HG03521 (cell line): ENCODE data around the gene TPRX2.
"Not testable (repeated sequence)": the region's sequence is repeated elsewhere in the genome, so short reads cannot be mapped to it uniquely, and the experiment has no call there.

Source experiments
- ATAC-seq: cut with Tn5 transposase; IDR thresholded peaks from one replicate; pipeline ENCODE4 v1.9.1; 2021; ENCODE audit warnings: mild to moderate bottlenecking, moderate library complexity; ENCODE audit not compliant: unreplicated experiment

Gene TPRX2

GRCh38 chr19:47860602-47861297 is 1.7 kb downstream of the TPRX2 start:
- no peak for ATAC-seq

- no peak for ATAC-seq
Measured at GRCh38 chr19:47861630-47862029, 2.6 kb downstream of the TPRX2 start.

DNA sequence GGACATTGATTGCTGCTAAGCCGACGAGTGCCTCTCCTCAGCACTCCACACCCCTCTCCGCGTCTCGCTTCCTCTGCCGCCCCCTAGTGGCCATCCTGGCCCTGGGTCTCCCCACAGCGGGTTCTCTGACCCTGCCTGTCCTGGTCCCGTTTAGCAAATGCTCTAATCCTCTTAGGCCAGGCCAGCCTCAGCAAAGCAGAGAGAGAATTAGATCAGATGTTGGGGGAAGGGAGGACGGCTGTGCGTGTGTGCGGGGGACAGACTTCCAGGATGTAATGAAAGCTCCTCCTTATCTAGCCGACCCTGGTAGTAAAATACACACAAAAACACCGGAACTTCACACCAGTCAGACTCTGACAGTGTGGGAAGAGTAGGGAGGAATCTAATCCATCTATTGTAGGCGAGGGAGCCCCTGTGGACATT is 4.5 kb downstream of the TPRX2 start:
- no peak for ATAC-seq

DNA sequence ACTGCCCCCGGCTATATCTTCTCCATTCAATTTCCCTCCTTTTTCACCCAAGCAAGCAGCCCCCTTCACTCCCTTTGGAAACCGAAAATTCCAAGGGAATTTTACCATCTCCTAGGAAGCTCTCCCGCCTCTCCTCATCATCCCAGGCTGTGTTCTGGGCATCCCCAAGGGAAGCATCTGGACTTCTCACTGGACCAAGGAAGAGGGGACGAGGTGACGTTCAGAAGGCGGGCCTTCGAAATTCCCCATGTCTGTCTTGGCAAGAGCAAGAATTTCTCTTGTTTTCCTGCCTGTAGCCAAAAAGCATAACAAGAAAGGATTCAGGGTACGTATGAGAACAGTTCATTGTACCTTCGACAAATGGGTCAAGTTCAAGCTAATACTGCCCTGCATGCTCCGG is 6.1 kb downstream of the TPRX2 start:
- ATAC-seq, result no peak

DNA sequence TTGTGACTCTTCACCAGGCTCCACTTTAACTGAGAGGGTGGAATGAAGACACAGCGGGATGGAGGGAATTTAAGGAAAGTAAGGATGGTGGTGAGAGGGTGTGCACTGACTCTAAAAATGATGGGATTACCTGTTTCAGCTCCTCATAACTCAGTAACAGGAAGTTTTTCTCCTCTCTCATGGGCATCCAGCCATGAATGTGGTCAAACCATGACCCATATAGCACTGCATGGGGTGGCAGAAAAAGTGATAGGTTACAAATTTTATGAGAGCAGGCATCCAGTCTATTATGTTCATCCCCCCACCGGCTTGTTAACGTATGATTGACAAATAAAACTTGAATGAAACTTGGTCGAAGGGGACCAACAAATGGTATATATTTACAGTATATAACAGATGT is 19.9 kb downstream of the TPRX2 start:
- ATAC-seq, result no peak

GRCh38 chr19:47879385-47879784 is 20.4 kb downstream of the TPRX2 start:
- not testable (repeated sequence) for ATAC-seq

DNA sequence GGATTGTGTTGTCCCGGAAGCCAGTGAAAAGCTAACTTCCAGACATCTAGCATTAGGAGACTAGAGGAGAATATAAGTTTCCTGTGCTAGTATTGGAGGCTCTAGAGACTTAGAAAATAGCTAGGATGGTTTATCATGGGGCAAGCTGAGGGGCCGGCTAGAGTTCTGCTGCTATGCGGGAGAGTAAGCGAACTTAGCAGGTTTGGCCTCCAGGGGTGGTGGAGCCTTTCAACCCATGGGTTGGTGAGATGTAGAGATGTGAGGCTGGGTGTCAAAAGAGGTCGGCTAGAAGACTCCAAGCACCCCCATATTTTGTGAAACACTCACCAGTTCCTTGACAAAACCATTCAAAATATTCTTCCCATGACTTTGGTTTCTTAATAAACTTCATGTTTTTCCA is 22.7 kb downstream of the TPRX2 start:
- ATAC-seq, result no peak

DNA sequence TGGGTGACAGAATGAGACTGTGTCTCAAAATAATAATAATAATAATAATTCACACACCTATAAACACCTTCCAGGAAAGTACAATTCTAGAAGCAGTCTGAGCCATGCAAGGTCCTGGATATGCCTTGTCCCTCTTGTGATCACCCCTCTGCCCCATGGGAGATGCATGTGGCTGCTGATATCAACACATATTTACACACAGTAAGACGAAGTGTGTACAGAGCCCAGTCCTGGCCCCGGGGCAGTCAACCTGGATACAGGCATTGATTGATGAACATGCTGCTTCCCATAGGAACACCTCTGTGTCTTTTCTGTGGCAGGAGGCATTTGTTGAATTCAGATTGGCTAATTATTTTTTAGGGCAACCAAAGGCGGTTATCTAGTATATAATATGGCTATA is 23.9 kb downstream of the TPRX2 start:
- ATAC-seq, result no peak

- ATAC-seq, result no peak
Measured at GRCh38 chr19:47885067-47885463, 26.0 kb downstream of the TPRX2 start.

DNA sequence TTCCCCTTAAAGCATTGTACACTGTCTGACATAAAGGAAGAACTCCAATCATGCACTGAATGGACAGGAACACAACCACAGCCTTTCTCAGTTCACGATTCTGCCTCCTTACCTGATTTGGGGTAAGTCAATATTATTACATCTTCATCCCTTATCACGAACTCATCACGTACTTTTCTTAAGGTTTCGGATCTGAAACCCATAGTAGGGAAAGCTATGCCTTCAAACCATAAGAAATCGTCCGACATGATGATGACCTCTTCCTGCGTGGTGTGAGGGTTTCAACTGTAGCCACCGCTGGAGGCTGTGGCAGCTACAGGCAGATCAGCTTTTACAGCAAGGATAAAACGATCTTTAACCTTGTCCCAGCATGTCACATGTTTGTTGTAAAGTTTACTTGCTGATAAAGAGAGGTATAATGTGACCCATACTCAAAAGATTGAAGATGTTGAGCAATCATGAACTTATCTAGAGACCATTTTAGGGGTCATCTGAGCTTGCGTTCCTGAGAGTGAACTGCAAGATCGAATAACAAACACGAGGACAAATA is 27.1 kb downstream of the TPRX2 start, which contains the start of gene SULT2A1:
SULT2A1 (minus strand) TSS at position 306 of the 550 bp plus-strand sequence; CDS start at position 248, 58 bp downstream.
- ATAC-seq, result no peak

DNA sequence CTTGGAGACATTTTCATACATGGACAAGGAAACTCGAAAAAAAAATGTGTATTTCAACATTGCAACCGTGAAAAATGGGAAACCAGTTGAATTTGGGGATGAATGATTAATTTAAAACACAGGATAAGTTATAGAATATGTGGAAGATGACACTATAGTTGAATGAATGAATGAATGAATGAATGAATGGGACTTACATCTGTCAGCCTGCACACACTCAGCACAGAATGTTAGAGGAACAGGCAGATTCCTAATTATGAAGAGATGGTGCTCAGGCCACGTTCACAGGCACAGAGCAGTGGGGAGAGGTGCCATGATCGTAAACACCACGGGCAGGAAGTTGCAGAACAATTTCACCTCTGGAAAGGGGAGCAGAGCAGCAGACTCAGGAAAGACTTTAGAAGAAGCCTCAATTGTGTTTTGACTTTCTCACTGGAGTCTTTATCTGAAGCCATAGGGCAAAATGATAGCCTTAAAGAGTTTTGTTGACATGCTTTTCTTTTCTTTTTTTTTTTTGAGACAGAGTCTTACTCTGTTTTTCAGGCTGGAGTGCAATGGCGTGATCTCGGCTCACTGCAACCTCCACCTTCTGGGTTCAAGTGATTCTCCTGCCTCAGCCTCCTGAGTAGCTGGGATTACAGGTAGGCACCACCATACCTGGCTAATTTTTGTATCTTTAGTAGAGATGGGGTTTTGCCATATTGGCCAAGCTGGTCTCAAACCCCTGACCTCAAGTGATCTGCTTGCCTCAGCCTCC is 32.0 kb downstream of the TPRX2 start:
- no peak for ATAC-seq

DNA sequence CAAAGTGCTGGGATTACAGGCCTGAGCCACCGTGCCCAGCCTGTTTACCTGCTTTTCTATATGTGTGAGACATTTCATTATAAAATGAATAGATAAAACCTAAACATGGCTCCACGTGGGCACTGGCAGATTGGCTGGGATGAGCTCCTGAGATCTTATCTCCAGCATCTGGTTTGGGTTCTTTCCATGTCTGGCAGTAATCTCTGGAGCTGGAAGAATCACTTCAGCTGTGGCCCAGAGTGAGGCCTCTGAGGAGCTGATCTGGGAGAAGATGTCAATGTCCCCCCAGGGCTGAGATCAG is 32.5 kb downstream of the TPRX2 start:
- no peak for ATAC-seq

DNA sequence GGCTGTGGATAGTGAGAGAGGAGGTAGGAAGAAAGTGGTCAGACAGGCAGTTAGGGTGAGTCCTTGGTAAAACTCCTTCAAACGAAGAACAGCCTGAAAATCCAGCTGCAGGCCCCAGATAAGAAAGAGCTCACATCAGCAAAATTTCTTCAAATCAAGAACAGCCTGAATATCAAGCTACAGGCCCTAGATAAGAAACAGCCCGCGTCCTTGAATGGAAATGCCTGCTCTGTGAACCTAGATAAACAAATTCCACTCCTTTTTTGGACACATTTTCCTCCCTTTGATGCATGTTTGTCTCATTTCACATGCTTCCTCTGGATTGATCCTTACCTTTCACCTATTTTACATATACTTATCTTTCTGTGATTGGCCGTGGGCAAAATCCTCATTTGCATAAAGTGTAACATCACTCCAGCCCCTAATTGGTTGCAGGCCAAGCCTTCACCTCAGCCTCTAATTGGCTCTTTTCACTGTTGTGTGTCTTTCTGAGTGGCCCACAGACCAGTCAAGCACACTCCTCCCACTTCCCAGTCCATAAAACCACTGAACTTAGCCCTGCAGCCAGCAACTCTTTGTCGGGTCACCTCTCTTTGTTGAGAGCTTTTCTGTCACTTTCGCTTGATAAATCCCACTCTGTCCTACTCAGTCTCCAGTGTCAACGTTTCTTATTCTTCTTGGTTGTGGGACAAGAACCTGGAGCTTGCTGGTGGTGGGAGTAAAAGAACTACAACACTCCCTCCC is 33.1 kb downstream of the TPRX2 start:
- ATAC-seq, result no peak

DNA sequence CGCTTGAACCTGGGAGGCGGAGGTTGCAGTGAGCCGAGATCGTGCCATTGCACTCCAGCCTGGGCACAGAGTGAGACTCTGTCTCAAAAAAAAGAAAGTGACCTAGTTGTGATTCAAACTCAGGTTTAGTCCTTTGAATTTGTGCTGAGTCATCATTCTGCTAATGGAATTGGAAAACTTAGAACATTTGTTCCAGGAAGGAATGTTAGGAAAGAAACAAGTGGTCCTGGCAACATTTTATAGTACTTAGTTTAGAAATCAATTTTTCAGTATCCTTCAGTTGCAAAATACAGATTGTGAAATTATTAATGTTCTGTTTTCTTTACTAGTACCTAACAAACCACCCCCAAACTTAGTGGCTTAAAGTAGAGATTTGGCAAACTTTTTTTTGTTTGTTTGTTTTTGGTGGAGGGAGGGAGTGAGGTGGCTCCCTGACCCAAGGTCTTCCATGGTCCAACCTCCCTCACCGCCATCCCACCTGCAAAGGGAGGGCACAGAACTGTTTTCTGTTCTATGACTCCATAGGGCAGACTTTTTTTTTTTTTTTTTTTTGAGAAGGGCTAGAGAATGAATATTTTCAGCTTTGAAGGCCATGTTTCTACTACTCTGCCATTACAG is 36.2 kb downstream of the TPRX2 start:
- ATAC-seq, result no peak

- no peak for ATAC-seq
Measured at GRCh38 chr19:47896019-47896418, 37.0 kb downstream of the TPRX2 start.

- ATAC-seq, result no peak
Measured at GRCh38 chr19:47896773-47897172, 37.7 kb downstream of the TPRX2 start.

- no peak for ATAC-seq
Measured at GRCh38 chr19:47897861-47898260, 38.8 kb downstream of the TPRX2 start.

- ATAC-seq, result no peak
Measured at GRCh38 chr19:47899335-47899734, 40.3 kb downstream of the TPRX2 start.

DNA sequence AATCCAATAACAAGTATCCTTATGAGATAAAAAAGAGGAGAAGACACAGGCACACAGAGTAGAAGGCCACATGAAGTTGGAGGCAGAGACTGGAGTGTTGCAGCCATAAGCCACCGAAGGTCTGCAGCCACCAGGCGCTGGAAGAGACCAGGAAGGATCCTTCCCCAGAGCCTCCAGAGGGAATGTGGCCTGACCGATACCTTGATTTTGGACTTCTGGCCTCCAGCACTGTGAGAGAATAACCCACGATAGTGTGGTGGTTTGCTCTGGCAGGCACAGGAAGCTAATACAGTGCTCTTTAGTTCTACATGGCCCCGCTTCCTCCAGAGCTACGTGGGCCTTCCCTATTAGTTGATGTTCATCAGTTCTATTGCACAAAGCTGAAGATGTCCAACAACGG is 42.3 kb downstream of the TPRX2 start:
- ATAC-seq, result no peak

- not testable (repeated sequence) for ATAC-seq
Measured at GRCh38 chr19:47909350-47909749, 50.3 kb downstream of the TPRX2 start.

GRCh38 chr19:47910191-47910590 is 51.2 kb downstream of the TPRX2 start:
- not testable (repeated sequence) for ATAC-seq
